Activated effector memory CD4-positive, alpha-beta T cell treated with anti-CD3 and anti-CD28 coated beads, Interleukin-2, amount 50 U/mL, for 16 hours (primary cell): ENCODE measurements around the gene HLA-F.

Experiments
- DNase-seq: peaks from one replicate; pipeline ENCODE4 v3.0.0-alpha.2; 2020

The HLA-F gene

GRCh38 chr6:29723262-29723665, at the start of gene HLA-F:
Gene HLA-F, plus strand, starts transcription at chr6:29723434. Its CDS starts 30 bp downstream, at chr6:29723464.
- peak; percentile 93 for DNase-seq

- DNase-seq: no peak
These were observed 49.2 kb upstream of the HLA-F start for GRCh38 chr6:29674008-29674407.

- no peak for DNase-seq
These were observed 47.7 kb upstream of the HLA-F start for GRCh38 chr6:29675561-29675960.

- no peak for DNase-seq
These were observed 46.1 kb upstream of the HLA-F start for GRCh38 chr6:29676981-29677601.

- DNase-seq: no peak
These were observed 45.1 kb upstream of the HLA-F start for GRCh38 chr6:29678114-29678513.

- DNase-seq: no peak
These were observed 43.3 kb upstream of the HLA-F start for GRCh38 chr6:29679962-29680361.

- DNase-seq: no peak
These were observed 42.8 kb upstream of the HLA-F start for GRCh38 chr6:29680416-29680815.

- DNase-seq: no peak
These were observed 42.3 kb upstream of the HLA-F start, which contains the start of gene ZFP57 for GRCh38 chr6:29680904-29681303. Gene ZFP57, minus strand, starts transcription at chr6:29681152. Its CDS starts 4,149 bp downstream, at chr6:29677003.

- no peak for DNase-seq
These were observed 41.4 kb upstream of the HLA-F start for GRCh38 chr6:29681811-29682210.

- no peak for DNase-seq
These were observed 37.4 kb upstream of the HLA-F start for GRCh38 chr6:29685718-29686326.

GRCh38 chr6:29694637-29695036, 28.6 kb upstream of the HLA-F start:
- no peak for DNase-seq

- no peak for DNase-seq
These were observed 26.8 kb upstream of the HLA-F start for GRCh38 chr6:29696147-29697125.

GRCh38 chr6:29702519-29703103, 20.6 kb upstream of the HLA-F start:
- DNase-seq: peak; percentile 91

GRCh38 chr6:29705389-29706231, 17.6 kb upstream of the HLA-F start:
- DNase-seq: no peak

GRCh38 chr6:29708432-29709179, 14.6 kb upstream of the HLA-F start:
- DNase-seq: peak; percentile 80

- peak; percentile 69 for DNase-seq
These were observed 14.0 kb upstream of the HLA-F start for GRCh38 chr6:29709188-29709587.

- no peak for DNase-seq
These were observed 12.8 kb upstream of the HLA-F start for GRCh38 chr6:29710281-29710941.

GRCh38 chr6:29720863-29721262, 2.4 kb upstream of the HLA-F start:
- DNase-seq: no peak

- peak; percentile 93 for DNase-seq
These were observed 693 bp downstream of the HLA-F start for GRCh38 chr6:29723666-29724588.
